ENCODE data around the gene NCK2.
"Not testable (repeated sequence)": the region's sequence is repeated elsewhere in the genome, so short reads cannot be mapped to it uniquely, and the experiment has no call there.

Gene NCK2

DNA sequence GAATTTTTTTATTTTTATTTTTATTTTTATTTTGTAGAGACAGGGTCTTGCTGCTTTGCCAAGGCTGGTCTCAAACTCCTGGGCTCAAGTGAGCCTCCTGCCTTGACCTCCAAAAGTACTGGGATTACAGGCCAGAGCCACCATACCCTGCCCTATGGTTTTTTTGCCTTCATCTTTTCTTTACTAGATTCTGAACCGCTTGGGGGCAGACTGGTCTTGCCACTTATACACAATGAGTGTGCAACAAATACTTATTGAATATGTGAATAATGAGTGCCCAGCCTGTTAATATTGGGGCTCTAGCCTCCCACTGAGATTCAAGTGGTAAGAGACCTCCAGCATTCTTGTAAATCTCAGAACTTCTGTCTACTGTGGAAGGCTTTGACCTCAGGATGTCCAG lies 3.9 kb downstream of the NCK2 start:
- no peaks in the 10 kb centered on the region for H3K27me3 ChIP-seq (replicated peaks; ENCODE audit: control insufficient read depth, insufficient read depth, low read length)
- no peaks in the 10 kb centered on the region for H3K9me3 ChIP-seq (ENCODE audit: control insufficient read depth, low read length)
- H3K36me3 ChIP-seq (ENCODE audit: control insufficient read depth, insufficient read depth, low read length, severe bottlenecking): no peaks in the 10 kb centered on the region
- DNase-seq (ENCODE audit: low read depth): no peak
- H3K4me3 ChIP-seq (ENCODE audit: low read length): no peak overlapping the region
- no peak overlapping the region for H3K9ac ChIP-seq (ENCODE audit: low read length)
- H3K4me1 ChIP-seq (ENCODE audit: control insufficient read depth, insufficient read depth, low read length): peaks cover 10% of the 10 kb centered on the region

DNA sequence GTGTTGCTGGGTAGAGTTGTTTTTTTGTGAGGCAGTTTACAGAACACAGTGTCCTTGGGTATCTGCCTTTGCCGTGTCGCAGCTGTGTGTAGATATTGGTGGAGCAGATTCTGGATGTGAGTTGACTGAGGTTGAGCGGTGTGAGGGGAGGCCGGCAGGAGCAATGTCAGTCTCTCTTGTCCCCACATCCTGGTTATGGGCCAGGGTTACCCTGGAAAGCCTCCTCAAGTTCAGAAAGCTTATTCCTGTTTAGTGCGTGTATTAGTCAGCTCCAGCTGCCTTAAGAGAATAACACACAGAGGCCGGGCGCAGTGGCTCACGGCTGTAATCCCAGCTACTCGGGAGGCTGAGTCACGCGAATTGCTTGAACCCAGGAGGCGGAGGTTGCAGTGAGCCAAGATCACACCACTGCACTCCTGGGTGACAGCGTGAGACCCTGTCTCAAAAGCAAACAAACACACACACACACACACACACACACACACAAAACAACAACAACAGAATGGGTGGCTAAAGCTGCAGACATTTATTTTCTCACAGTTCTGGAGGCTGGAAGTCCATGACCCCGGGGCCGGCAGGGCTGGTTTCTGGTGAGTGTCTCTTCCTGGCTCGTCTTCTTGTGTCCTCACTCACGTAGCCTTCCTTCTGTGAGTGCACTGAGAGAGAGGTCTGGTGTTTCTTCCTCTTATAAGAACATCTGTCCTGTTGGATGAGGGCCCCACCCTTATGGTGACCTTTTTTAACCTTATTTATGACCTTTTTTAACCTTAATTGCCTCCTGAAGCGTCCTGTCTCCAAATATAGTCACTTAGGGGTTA lies 5.1 kb downstream of the NCK2 start:
- Histone ChIP-seq H3K4me1 (ENCODE audit: control insufficient read depth, insufficient read depth, low read length) (peaks cover 10% of the 10 kb centered on the region), H3K9ac (ENCODE audit: low read length) (no peak overlapping the region), H3K4me3 (ENCODE audit: low read length) (no peak overlapping the region), H3K27me3 (replicated peaks; ENCODE audit: control insufficient read depth, insufficient read depth, low read length) (no peaks in the 10 kb centered on the region), H3K9me3 (ENCODE audit: control insufficient read depth, low read length) (no peaks in the 10 kb centered on the region), H3K36me3 (ENCODE audit: control insufficient read depth, insufficient read depth, low read length, severe bottlenecking) (no peaks in the 10 kb centered on the region)
- no peak for DNase-seq (ENCODE audit: low read depth)

DNA sequence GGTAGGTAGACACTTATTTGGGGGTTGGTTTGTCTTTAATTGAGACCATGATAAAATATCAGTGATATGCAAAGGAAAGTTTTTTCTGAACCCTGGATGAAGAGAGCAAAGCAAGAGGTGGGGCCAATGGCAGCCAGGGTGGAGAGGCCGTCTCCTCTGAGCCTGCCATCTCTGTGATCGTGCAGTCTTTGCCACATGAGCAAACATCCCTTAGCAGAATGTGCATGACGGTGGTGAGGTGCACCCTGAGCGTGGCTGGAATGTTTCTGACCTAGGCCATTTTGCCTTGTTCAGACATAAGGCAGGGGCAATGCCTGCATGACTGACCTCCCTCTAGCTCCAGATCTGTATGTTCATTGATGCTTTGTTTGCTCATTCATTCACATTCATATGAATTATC lies 6.0 kb downstream of the NCK2 start:
- H3K4me3 ChIP-seq (ENCODE audit: low read length): no peak overlapping the region
- no peaks in the 10 kb centered on the region for H3K36me3 ChIP-seq (ENCODE audit: control insufficient read depth, insufficient read depth, low read length, severe bottlenecking)
- no peaks in the 10 kb centered on the region for H3K27me3 ChIP-seq (replicated peaks; ENCODE audit: control insufficient read depth, insufficient read depth, low read length)
- H3K9ac ChIP-seq (ENCODE audit: low read length): no peak overlapping the region
- H3K9me3 ChIP-seq (ENCODE audit: control insufficient read depth, low read length): no peaks in the 10 kb centered on the region
- DNase-seq (ENCODE audit: low read depth): no peak
- peaks cover 10% of the 10 kb centered on the region for H3K4me1 ChIP-seq (ENCODE audit: control insufficient read depth, insufficient read depth, low read length)

DNA sequence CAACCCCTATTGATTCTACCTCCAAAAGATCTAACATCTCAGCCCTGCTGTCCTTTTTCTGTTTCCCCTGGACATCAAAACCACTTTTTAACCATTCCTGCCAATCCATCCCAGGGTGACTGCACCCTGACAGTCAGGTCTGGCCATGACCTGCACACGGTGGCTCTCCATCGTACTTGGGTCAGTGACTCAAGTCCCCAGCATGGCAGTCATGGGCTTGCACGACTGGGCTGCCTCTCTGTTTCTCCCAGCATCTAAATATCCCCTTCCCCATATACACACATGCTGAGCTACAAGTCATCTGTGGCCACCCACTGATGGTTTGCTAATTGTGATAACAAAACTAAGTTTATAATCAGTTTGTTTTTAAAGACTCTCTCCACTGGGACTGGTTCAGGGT lies 6.6 kb downstream of the NCK2 start:
- DNase-seq (ENCODE audit: low read depth): no peak
- H3K27me3 ChIP-seq (replicated peaks; ENCODE audit: control insufficient read depth, insufficient read depth, low read length): no peaks in the 10 kb centered on the region
- H3K9me3 ChIP-seq (ENCODE audit: control insufficient read depth, low read length): no peaks in the 10 kb centered on the region
- no peak overlapping the region for H3K4me3 ChIP-seq (ENCODE audit: low read length)
- no peaks in the 10 kb centered on the region for H3K36me3 ChIP-seq (ENCODE audit: control insufficient read depth, insufficient read depth, low read length, severe bottlenecking)
- no peak overlapping the region for H3K9ac ChIP-seq (ENCODE audit: low read length)
- peaks cover 8% of the 10 kb centered on the region for H3K4me1 ChIP-seq (ENCODE audit: control insufficient read depth, insufficient read depth, low read length)

DNA sequence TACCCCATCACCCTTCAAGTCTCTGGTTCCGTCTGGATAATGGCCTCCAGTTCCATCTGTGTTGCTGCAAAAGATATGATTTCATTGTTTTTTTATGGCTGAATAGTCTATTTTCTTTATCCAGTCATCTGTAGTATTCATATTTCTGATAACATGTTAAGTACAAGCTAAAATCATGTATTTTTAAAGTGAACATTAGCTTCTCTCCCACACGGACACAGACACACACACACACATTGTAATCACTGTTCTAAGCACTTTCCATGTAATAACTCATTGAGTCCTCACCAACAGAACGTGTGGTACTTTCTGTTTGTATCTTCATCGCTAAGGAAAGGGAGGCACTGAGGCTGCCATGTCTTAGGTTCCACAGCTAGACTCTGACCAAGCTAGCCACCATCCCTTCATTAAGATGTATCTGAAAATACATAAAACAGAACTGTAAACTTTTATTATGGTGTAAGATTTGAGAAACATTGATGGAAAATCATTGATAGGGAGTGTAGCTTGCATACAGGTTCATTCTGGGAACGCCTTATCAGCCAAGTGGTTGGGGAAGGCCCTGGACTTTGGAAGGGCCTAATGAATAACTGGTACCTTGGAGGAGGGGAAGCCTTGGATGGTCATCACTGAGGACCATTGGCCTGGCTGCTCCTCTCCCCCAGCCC lies 8.1 kb downstream of the NCK2 start:
- DNase-seq (ENCODE audit: low read depth): no peak
- Histone ChIP-seq H3K9me3 (ENCODE audit: control insufficient read depth, low read length) (no peaks in the 10 kb centered on the region), H3K4me3 (ENCODE audit: low read length) (no peak overlapping the region), H3K4me1 (ENCODE audit: control insufficient read depth, insufficient read depth, low read length) (no peaks in the 10 kb centered on the region), H3K27me3 (replicated peaks; ENCODE audit: control insufficient read depth, insufficient read depth, low read length) (no peaks in the 10 kb centered on the region), H3K36me3 (ENCODE audit: control insufficient read depth, insufficient read depth, low read length, severe bottlenecking) (no peaks in the 10 kb centered on the region), H3K9ac (ENCODE audit: low read length) (no peak overlapping the region)

DNA sequence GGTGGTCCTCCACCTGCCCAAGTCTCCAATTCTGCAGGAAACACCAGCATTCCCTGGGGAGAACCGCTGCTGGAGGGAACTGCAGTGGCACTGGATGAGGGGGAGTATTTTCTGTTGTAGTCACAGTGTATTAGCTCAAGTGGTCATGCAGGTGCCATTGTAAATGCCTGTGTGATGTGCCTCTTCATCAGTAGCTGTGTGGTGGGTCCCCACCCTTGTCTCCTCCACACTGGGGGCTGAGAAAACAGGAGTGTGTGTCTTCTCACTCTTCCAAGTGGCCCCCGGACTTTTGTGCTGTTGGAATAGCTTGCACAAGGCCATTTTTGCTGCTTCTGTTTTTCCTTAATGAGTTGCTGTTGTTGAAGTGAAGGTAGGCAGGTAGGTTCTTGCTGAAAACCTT lies 8.7 kb downstream of the NCK2 start:
- Histone ChIP-seq H3K4me1 (ENCODE audit: control insufficient read depth, insufficient read depth, low read length) (no peaks in the 10 kb centered on the region), H3K27me3 (replicated peaks; ENCODE audit: control insufficient read depth, insufficient read depth, low read length) (no peaks in the 10 kb centered on the region), H3K4me3 (ENCODE audit: low read length) (no peak overlapping the region), H3K9me3 (ENCODE audit: control insufficient read depth, low read length) (no peaks in the 10 kb centered on the region), H3K9ac (ENCODE audit: low read length) (no peak overlapping the region), H3K36me3 (ENCODE audit: control insufficient read depth, insufficient read depth, low read length, severe bottlenecking) (no peaks in the 10 kb centered on the region)
- no peak for DNase-seq (ENCODE audit: low read depth)

DNA sequence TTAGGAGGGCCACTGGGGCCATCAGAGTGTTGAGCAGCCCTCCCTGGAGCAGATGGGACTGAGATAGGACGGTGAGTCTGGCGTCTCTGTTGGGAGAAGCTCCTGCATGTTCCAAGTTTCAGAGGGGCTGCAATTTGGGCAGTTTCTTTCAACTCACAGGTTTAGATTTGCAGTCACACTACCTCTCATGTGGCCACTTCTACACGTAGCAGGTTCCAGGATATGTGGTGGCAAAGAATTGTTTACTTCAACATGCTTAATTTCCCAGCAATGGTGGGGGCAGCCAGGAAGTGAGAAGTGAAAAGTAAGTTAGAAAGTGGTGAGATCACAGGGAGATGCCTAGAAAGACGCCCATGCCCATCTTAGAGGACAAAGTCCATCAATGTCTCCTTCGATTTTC lies 9.3 kb downstream of the NCK2 start:
- H3K9me3 ChIP-seq (ENCODE audit: control insufficient read depth, low read length): no peaks in the 10 kb centered on the region
- H3K9ac ChIP-seq (ENCODE audit: low read length): no peak overlapping the region
- no peaks in the 10 kb centered on the region for H3K36me3 ChIP-seq (ENCODE audit: control insufficient read depth, insufficient read depth, low read length, severe bottlenecking)
- no peak overlapping the region for H3K4me3 ChIP-seq (ENCODE audit: low read length)
- H3K27me3 ChIP-seq (replicated peaks; ENCODE audit: control insufficient read depth, insufficient read depth, low read length): no peaks in the 10 kb centered on the region
- no peaks in the 10 kb centered on the region for H3K4me1 ChIP-seq (ENCODE audit: control insufficient read depth, insufficient read depth, low read length)
- no peak for DNase-seq (ENCODE audit: low read depth)

DNA sequence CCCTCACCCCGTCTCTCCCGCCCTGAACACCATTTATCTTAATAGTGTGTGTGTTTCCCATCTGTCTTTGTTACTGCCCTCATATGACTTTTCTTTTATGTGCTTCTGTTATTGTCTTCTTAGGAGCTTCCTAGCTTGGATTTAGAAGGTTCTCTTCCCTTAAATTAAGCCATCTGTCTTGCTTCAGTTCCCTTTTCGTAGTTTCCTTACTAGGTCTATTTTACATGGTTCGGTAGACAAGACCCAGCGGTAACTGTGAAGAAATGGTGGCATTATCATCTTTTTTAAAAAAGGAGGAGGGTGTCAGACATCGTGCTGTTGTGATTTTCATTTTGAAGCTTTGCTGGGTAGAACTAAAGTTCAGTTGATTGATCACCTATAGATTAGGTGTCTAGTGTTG lies 10.3 kb downstream of the NCK2 start:
- no peak for DNase-seq (ENCODE audit: low read depth)
- H3K9ac ChIP-seq (ENCODE audit: low read length): no peak overlapping the region
- no peaks in the 10 kb centered on the region for H3K4me1 ChIP-seq (ENCODE audit: control insufficient read depth, insufficient read depth, low read length)
- no peaks in the 10 kb centered on the region for H3K9me3 ChIP-seq (ENCODE audit: control insufficient read depth, low read length)
- H3K36me3 ChIP-seq (ENCODE audit: control insufficient read depth, insufficient read depth, low read length, severe bottlenecking): no peaks in the 10 kb centered on the region
- H3K4me3 ChIP-seq (ENCODE audit: low read length): no peak overlapping the region
- H3K27me3 ChIP-seq (replicated peaks; ENCODE audit: control insufficient read depth, insufficient read depth, low read length): no peaks in the 10 kb centered on the region

DNA sequence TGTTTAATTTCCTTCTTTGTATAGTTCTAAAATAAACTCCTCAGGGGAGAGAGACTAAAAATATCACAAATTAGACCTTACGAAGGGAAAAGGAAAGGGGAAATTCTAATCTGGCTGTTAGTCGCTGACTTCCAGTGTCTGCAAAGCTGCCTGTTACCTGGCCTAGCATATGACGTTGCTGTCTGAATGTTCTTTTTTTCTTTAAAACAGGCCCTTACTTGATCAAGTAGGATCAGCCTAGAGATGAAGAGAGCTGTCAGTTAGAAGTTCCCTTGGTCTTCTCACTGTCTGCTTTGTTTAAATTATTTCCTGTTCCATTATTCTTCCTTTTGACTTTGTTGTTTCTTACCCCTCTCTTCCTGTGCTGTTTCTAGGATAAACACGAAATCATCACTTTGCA lies 11.2 kb downstream of the NCK2 start:
- no peak overlapping the region for H3K9ac ChIP-seq (ENCODE audit: low read length)
- H3K4me1 ChIP-seq (ENCODE audit: control insufficient read depth, insufficient read depth, low read length): no peaks in the 10 kb centered on the region
- H3K36me3 ChIP-seq (ENCODE audit: control insufficient read depth, insufficient read depth, low read length, severe bottlenecking): no peaks in the 10 kb centered on the region
- no peak for DNase-seq (ENCODE audit: low read depth)
- H3K4me3 ChIP-seq (ENCODE audit: low read length): no peak overlapping the region
- no peaks in the 10 kb centered on the region for H3K9me3 ChIP-seq (ENCODE audit: control insufficient read depth, low read length)
- H3K27me3 ChIP-seq (replicated peaks; ENCODE audit: control insufficient read depth, insufficient read depth, low read length): no peaks in the 10 kb centered on the region

DNA sequence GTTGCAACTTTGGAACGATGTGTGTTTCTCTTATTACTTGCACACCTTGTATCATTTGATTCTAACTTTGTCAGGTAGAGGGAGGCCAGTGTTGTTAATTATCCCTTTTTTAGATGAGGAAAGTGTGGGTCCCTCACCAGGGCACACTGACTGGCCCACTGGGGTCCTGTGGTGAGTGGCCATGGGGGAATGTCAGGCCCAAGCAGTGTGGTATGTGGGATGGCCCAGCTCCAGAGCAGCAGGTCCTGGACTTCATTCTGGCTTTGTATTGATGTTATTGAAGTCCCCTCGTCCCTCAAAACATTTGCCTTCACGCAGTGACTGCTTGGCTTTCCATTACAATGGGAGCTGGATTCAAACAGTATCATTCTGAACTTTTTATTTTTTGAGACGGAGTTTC lies 11.7 kb downstream of the NCK2 start:
- no peaks in the 10 kb centered on the region for H3K27me3 ChIP-seq (replicated peaks; ENCODE audit: control insufficient read depth, insufficient read depth, low read length)
- H3K9me3 ChIP-seq (ENCODE audit: control insufficient read depth, low read length): no peaks in the 10 kb centered on the region
- no peak overlapping the region for H3K9ac ChIP-seq (ENCODE audit: low read length)
- no peak for DNase-seq (ENCODE audit: low read depth)
- no peak overlapping the region for H3K4me3 ChIP-seq (ENCODE audit: low read length)
- no peaks in the 10 kb centered on the region for H3K36me3 ChIP-seq (ENCODE audit: control insufficient read depth, insufficient read depth, low read length, severe bottlenecking)
- H3K4me1 ChIP-seq (ENCODE audit: control insufficient read depth, insufficient read depth, low read length): no peaks in the 10 kb centered on the region

DNA sequence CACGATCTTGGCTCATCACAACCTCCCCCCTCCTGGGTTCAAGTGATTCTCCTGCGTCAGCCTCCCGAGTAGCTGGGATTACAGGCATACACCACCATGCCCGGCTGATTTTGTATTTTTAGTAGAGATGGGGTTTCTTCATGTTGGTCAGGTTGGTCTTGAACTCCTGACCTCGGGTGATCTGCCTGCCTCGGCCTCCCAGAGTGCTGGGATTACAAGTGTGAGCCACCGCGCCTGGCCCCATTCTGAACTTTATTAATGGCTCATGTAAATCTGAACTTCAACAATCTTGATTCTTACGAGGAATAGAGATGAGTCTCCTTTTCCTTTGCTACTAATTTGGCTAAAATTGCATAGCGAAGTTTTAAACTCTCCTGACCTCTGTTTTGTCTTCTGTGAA lies 12.2 kb downstream of the NCK2 start:
- not testable (repeated sequence) for H3K4me3 ChIP-seq (ENCODE audit: low read length); DNase-seq (ENCODE audit: low read depth); H3K9me3 ChIP-seq (ENCODE audit: control insufficient read depth, low read length); H3K27me3 ChIP-seq (replicated peaks; ENCODE audit: control insufficient read depth, insufficient read depth, low read length); H3K4me1 ChIP-seq (ENCODE audit: control insufficient read depth, insufficient read depth, low read length); H3K9ac ChIP-seq (ENCODE audit: low read length); H3K36me3 ChIP-seq (ENCODE audit: control insufficient read depth, insufficient read depth, low read length, severe bottlenecking)

DNA sequence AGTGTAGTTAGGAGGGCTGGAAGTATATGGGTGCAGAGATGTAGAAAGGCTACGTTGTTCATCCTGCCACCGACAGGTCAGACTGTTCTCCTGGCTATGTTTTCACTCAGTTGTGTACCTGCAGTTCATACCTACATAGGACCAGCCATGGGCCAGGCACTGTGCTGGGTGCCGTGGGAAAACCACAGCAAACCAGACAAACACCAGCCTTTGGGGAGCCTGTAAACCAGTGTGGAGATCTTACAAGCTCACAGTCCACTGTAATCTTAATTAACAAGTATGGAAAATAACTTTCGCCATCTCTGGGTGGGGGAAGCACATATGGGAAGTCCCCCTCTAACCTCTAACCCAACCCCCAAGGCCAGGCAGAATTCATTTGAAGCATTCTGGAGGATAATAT lies 12.7 kb downstream of the NCK2 start:
- Histone ChIP-seq H3K4me1 (ENCODE audit: control insufficient read depth, insufficient read depth, low read length) (no peaks in the 10 kb centered on the region), H3K36me3 (ENCODE audit: control insufficient read depth, insufficient read depth, low read length, severe bottlenecking) (no peaks in the 10 kb centered on the region), H3K9me3 (ENCODE audit: control insufficient read depth, low read length) (no peaks in the 10 kb centered on the region), H3K9ac (ENCODE audit: low read length) (no peak overlapping the region), H3K4me3 (ENCODE audit: low read length) (no peak overlapping the region), H3K27me3 (replicated peaks; ENCODE audit: control insufficient read depth, insufficient read depth, low read length) (no peaks in the 10 kb centered on the region)
- no peak for DNase-seq (ENCODE audit: low read depth)
